Lung microvascular endothelial cell (primary cell): ENCODE results near the gene SH3RF3. TPM values are rescaled to one million over a fixed set of nuclear protein-coding genes. Genes with fewer than 3 reads are reported as not detected.

Experiments
- DNase-seq, 2 donors: peaks; one replicate each; pipeline versions ENCODE4 v3.0.0 to v3.0.0-alpha.2; 2010; ENCODE audit warnings: low read depth in 2 of 2
- total RNA-seq: library from RNA; depleted of rRNA; stranded (reverse); fragments of >200 nt; gene quantifications from 2 replicates; pipeline ENCODE4 v1.2.1, GENCODE V29; 2014

SH3RF3 gene
- total RNA-seq, 1 donor from 2014 or later: 7.3 TPM

GRCh38 chr2:109406301-109406700, 277.3 kb downstream of the SH3RF3 start:
- no peak for DNase-seq

- no peak for DNase-seq
These were observed 278.5 kb downstream of the SH3RF3 start for GRCh38 chr2:109407276-109408042.

GRCh38 chr2:109408043-109408335, 279.0 kb downstream of the SH3RF3 start:
- no peak for DNase-seq

GRCh38 chr2:109409321-109410038, 280.5 kb downstream of the SH3RF3 start:
- DNase-seq: no peak

GRCh38 chr2:109410039-109410815, 281.2 kb downstream of the SH3RF3 start:
- no peak for DNase-seq

GRCh38 chr2:109411640-109412325, 282.8 kb downstream of the SH3RF3 start:
- DNase-seq: no peak

- no peak for DNase-seq
These were observed 286.6 kb downstream of the SH3RF3 start for GRCh38 chr2:109415581-109416013.

GRCh38 chr2:109417701-109418335, 288.8 kb downstream of the SH3RF3 start:
- no peak for DNase-seq

GRCh38 chr2:109418716-109419115, 289.7 kb downstream of the SH3RF3 start:
- DNase-seq: no peak

- no peak for DNase-seq
These were observed 290.3 kb downstream of the SH3RF3 start for GRCh38 chr2:109419171-109419756.

- peak; percentile 11 to 84 for DNase-seq
These were observed 291.0 kb downstream of the SH3RF3 start for GRCh38 chr2:109419960-109420370.

GRCh38 chr2:109421101-109421500, 292.1 kb downstream of the SH3RF3 start:
- DNase-seq: no peak

GRCh38 chr2:109421642-109422041, 292.6 kb downstream of the SH3RF3 start:
- DNase-seq: no peak

- no peak for DNase-seq
These were observed 293.2 kb downstream of the SH3RF3 start for GRCh38 chr2:109422071-109422757.

GRCh38 chr2:109422758-109423500, 293.9 kb downstream of the SH3RF3 start:
- DNase-seq: no peak

- DNase-seq: peak in 1 of 2 donors; percentile 22
These were observed 294.8 kb downstream of the SH3RF3 start for GRCh38 chr2:109423556-109424359.

GRCh38 chr2:109425411-109425810, 296.4 kb downstream of the SH3RF3 start:
- DNase-seq: no peak

- DNase-seq: no peak
These were observed 298.7 kb downstream of the SH3RF3 start for GRCh38 chr2:109427661-109428091.

- no peak for DNase-seq
These were observed 299.3 kb downstream of the SH3RF3 start for GRCh38 chr2:109428281-109428680.
